A549 (cell line): ENCODE data around the gene LPCAT1. TPM values are rescaled to one million over a fixed set of nuclear protein-coding genes. Genes with fewer than 3 reads are reported as not detected.
A peak's percentile ranks its signal among the peaks of the same experiment; 100 is the strongest.

Source experiments
- ATAC-seq, 2 experiments: fragments of 200-7000 bp in 1 of 2; fragments of >200 bp in 1 of 2; cut with Nextera tagmentation in 1 of 2; cut with Tn5 transposase in 1 of 2; 3 replicates each; pipeline versions ENCODE4 v1.8.0 to v1.9.1; 2018 to 2020; ENCODE audit warnings: mild to moderate bottlenecking in 1 of 2, moderate library complexity in 1 of 2
- CTCF ChIA-PET: fragments of 300-600 bp; sonication (Branson Sonifier 250); formaldehyde crosslinking; extraction: SDS; loops from one replicate; lab custom pipeline; 2021; ENCODE audit warnings: antibody characterized with exemption, inconsistent platforms; lab: Yijun Ruan, JAX
- POLR2A ChIA-PET: fragments of 350-600 bp; formaldehyde crosslinking; extraction: SDS; loops from one replicate; lab custom pipeline; 2021; ENCODE audit warnings: antibody characterized with exemption, inconsistent platforms; lab: Yijun Ruan, JAX
- DNase-seq, 2 experiments: peaks; one replicate each; pipeline versions ENCODE4 v3.0.0 to v3.0.0-alpha.2; 2011 to 2016; ENCODE audit warnings: low read depth in 1 of 2, low spot score in 1 of 2
- FAIRE-seq: peaks from 2 replicates; lab custom pipeline; 2011; peaks lifted over from hg19 to GRCh38; lab: Jason Lieb, UNC
- H3K27ac ChIP-seq, 2 experiments: fragments of >200 bp; sonication (Bioruptor Twin); formaldehyde crosslinking; 3 replicates each; pipeline ENCODE4 v1.5.1; 2016 to 2017
- H3K4me1 ChIP-seq: fragments of >200 bp; sonication (Bioruptor Twin); formaldehyde crosslinking; 3 replicates; pipeline ENCODE4 v1.6.1; 2016
- H3K4me2 ChIP-seq: fragments of >200 bp; sonication (Bioruptor Twin); formaldehyde crosslinking; 3 replicates; pipeline ENCODE4 v1.6.1; 2016
- H3K4me3 ChIP-seq: fragments of >200 bp; sonication (Bioruptor Twin); formaldehyde crosslinking; 3 replicates; pipeline ENCODE4 v1.5.1; 2016
- H3K9me3 ChIP-seq: fragments of >200 bp; sonication (Bioruptor Twin); formaldehyde crosslinking; 3 replicates; pipeline ENCODE4 v1.6.1; 2016
- CBX2 ChIP-seq: fragments of 200-600 bp; sonication (generic); IDR thresholded peaks from 2 replicates; pipeline ENCODE4 v1.6.1; 2016; ENCODE audit warnings: low read depth, mild to moderate bottlenecking, borderline replicate concordance
- CEBPB ChIP-seq, 2 experiments: fragments of >200 bp in 1 of 2; sonication (Bioruptor Twin) in 1 of 2; formaldehyde crosslinking in 1 of 2; IDR thresholded peaks; 2 replicates each; pipeline ENCODE4 v1.6.1; 2012 to 2016
- CHD2 ChIP-seq: fragments of 150-350 bp; IDR thresholded peaks from 2 replicates; pipeline ENCODE4 v1.6.1; 2014; ENCODE audit warnings: low read length; ENCODE audit not compliant: partially characterized antibody
- ESRRA ChIP-seq: fragments of 150-350 bp; IDR thresholded peaks from 2 replicates; pipeline ENCODE4 v1.6.1; 2014; ENCODE audit warnings: mild to moderate bottlenecking, low read length, borderline replicate concordance
- FOSB ChIP-seq: fragments of 250-450 bp; sonication (Bioruptor Pico); IDR thresholded peaks from 2 replicates; pipeline ENCODE4 v1.5.0; 2020; ENCODE audit warnings: mild to moderate bottlenecking, moderate library complexity
- HOXB13 ChIP-seq: fragments of 250-450 bp; sonication (Bioruptor Pico); IDR thresholded peaks from 2 replicates; pipeline ENCODE4 v1.5.0; 2020; ENCODE audit warnings: low read depth, mild to moderate bottlenecking, moderate library complexity
- HOXB5 ChIP-seq: fragments of 250-450 bp; sonication (Bioruptor Pico); IDR thresholded peaks from 2 replicates; pipeline ENCODE4 v1.5.0; 2020; ENCODE audit warnings: mild to moderate bottlenecking, moderate library complexity
- JUN ChIP-seq, 2 experiments: fragments of >200 bp; sonication (Bioruptor Twin); formaldehyde crosslinking; IDR thresholded peaks; 2 replicates in 1 of 2; 3 replicates in 1 of 2; pipeline ENCODE4 v1.6.1; 2016 to 2017
- JUNB ChIP-seq: fragments of >200 bp; sonication (Bioruptor Twin); formaldehyde crosslinking; IDR thresholded peaks from 2 replicates; pipeline ENCODE4 v1.6.1; 2016
- KDM1A ChIP-seq: fragments of 200-600 bp; sonication (generic); IDR thresholded peaks from 2 replicates; pipeline ENCODE4 v1.6.1; 2016; ENCODE audit warnings: low read depth, mild to moderate bottlenecking
- KDM5A ChIP-seq: fragments of 200-600 bp; sonication (generic); IDR thresholded peaks from 2 replicates; pipeline ENCODE4 v1.6.1; 2016; ENCODE audit warnings: antibody characterized with exemption, mild to moderate bottlenecking
- MAZ ChIP-seq: fragments of 150-350 bp; IDR thresholded peaks from 2 replicates; pipeline ENCODE4 v1.6.1; 2014; ENCODE audit warnings: antibody characterized with exemption, low read depth, low read length, borderline replicate concordance
- MYC ChIP-seq: IDR thresholded peaks from 2 replicates; pipeline ENCODE4 v1.6.1; 2012; ENCODE audit warnings: mild to moderate bottlenecking, inconsistent platforms, low read length, improper control_type of control experiment, borderline replicate concordance
- NPAS2 ChIP-seq: fragments of 250-450 bp; sonication (Bioruptor Pico); IDR thresholded peaks from 2 replicates; pipeline ENCODE4 v1.8.0; 2022; ENCODE audit warnings: mild to moderate bottlenecking, moderate library complexity, borderline replicate concordance
- NR3C1 ChIP-seq: fragments of >200 bp; sonication (Bioruptor Twin); formaldehyde crosslinking; IDR thresholded peaks from 3 replicates; pipeline ENCODE4 v1.6.1; 2017
- RCOR1 ChIP-seq: fragments of 150-350 bp; IDR thresholded peaks from 2 replicates; pipeline ENCODE4 v1.6.1; 2014; ENCODE audit warnings: antibody characterized with exemption, low read length, low read depth
- RNF2 ChIP-seq: fragments of 200-600 bp; sonication (generic); IDR thresholded peaks from 2 replicates; pipeline ENCODE4 v1.6.1; 2016; ENCODE audit warnings: low read depth, mild to moderate bottlenecking, antibody characterized with exemption, moderate library complexity, borderline replicate concordance
- ZFP36 ChIP-seq: fragments of 450-650 bp; IDR thresholded peaks from 2 replicates; pipeline ENCODE4 v1.6.1; 2014; ENCODE audit warnings: borderline replicate concordance; ENCODE audit not compliant: partially characterized antibody
- ZSCAN20 ChIP-seq: fragments of 250-450 bp; sonication (Bioruptor Pico); IDR thresholded peaks from 2 replicates; pipeline ENCODE4 v1.8.0; 2022; ENCODE audit warnings: mild to moderate bottlenecking, moderate library complexity
- WGBS: methylation state at CpG from one replicate; pipeline ENCODE4 v1.1.6; 2017; ENCODE audit errors: missing lambda C conversion rate; 5-methylcytosine and 5-hydroxymethylcytosine counted together
- polyA plus RNA-seq, 4 experiments: library from polyadenylated mRNA; depleted of rRNA in 3 of 4; stranded (reverse); fragments of >200 nt; fragmentation: RNase III in 1 of 4; extraction: RNeasy Plus Mini Kit Qiagen cat#74134 plus additional on column Dnase treatment in 1 of 4; gene quantifications; 2 replicates in 3 of 4; 3 replicates in 1 of 4; pipeline ENCODE4 v1.2.3, GENCODE V29; 2011 to 2017
- TF ChIP-seq, protein P1 (sequence below): fragments of 450-650 bp; IDR thresholded peaks from 2 replicates; pipeline ENCODE4 v1.6.1; 2014; ENCODE audit warnings: antibody characterized with exemption
- TF ChIP-seq, protein P2 (sequence below): fragments of >200 bp; sonication (Bioruptor Twin); formaldehyde crosslinking; IDR thresholded peaks from 2 replicates; pipeline ENCODE4 v1.6.1; 2016
- TF ChIP-seq, protein P3 (sequence below): fragments of >200 bp; sonication (Bioruptor Twin); formaldehyde crosslinking; IDR thresholded peaks from 3 replicates; pipeline ENCODE4 v1.5.1; 2016

LPCAT1 gene
- polyA plus RNA-seq, 2 of the 4 experiments (the other 2 are of a cell fraction) = 22.9 to 74.9 TPM

DNA sequence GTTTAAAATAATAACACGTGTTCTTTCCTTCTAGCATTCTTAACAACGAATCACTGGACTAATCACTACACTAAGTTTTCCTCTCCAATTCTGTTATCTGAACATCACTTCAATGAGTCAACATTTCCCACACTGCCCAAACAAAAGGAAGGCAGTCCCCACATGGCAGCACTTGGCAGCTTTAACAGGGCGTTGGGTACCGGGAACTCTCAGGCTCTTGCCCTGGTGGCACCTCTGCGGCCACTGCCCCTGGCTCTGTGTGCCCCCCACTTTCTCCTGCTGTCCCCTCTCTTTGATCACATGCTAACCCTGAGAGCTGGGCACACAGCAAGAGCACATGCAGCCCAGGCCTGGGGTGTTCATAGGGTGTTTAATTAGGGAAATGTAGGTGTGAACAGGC lies 94.3 kb downstream of the LPCAT1 start:
- TF ChIP-seq MAZ = no peak
- no peak for TF ChIP-seq RNF2
- DNase-seq = no peak
- CTCF ChIA-PET = interaction anchor here (0.7 to 1.0 kb wide), 2 partner anchors 14 to 255 kb away, joined by 3 read pairs; no protein-coding TSS in a partner anchor
- ATAC-seq = no peak
- FAIRE-seq = no peak
- Histone ChIP-seq H3K4me2 (no peak overlapping the region), H3K4me3 (no peak overlapping the region), H3K4me1 (no peaks in the 10 kb centered on the region), H3K9me3 (peaks cover 37% of the 10 kb centered on the region), H3K27ac (no peak overlapping the region)
- 71% methylated on average over 5 of the region's 5 CpGs for WGBS
- POLR2A ChIA-PET = no interaction called here

DNA sequence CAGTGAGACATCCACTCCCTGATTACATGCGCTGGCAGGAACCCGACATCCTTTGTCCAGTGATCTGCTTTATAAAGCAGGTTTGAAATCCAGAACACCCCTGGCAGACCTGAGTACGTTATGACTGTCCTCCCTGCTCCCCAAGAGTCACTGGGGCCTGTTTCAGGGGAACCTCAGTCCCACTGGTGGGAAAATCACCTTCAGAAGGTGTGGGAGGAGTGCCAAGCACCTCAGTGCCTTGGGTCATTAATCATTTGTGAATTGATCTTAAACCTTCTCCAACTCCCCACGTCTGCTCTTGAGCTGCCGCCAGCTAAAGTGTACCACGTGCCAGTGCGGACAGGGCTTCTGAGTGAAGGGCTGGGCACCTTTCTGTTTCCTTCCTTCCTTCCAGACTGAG lies 94.7 kb downstream of the LPCAT1 start:
- H3K4me1 ChIP-seq = no peaks in the 10 kb centered on the region
- ChIA-PET CTCF (interaction anchor here (0.7 to 1.0 kb wide), 2 partner anchors 14 to 254 kb away, joined by 3 read pairs; no protein-coding TSS in a partner anchor), POLR2A (no interaction called here)
- peaks cover 37% of the 10 kb centered on the region for H3K9me3 ChIP-seq
- no peak for ATAC-seq
- H3K4me2 ChIP-seq = no peak overlapping the region
- DNase-seq = no peak
- H3K27ac ChIP-seq = no peak overlapping the region
- H3K4me3 ChIP-seq = no peak overlapping the region
- TF ChIP-seq HOXB5 (CRISPR knock-in tag) (no peak), CBX2 (no peak), MYC (no peak), ZSCAN20 (CRISPR knock-in tag) (no peak), CHD2 (no peak), HOXB13 (no peak), NR3C1 (no peak), FOSB (no peak), RCOR1 (no peak), JUNB (no peak), KDM5A (no peak), ZFP36 (no peak), ESRRA (no peak), CEBPB (IDR thresholded peaks at IDR 0.05) (no peak), JUN (IDR thresholded peaks at IDR 0.05) (no peak)
- TF ChIP-seq, protein P1, sequence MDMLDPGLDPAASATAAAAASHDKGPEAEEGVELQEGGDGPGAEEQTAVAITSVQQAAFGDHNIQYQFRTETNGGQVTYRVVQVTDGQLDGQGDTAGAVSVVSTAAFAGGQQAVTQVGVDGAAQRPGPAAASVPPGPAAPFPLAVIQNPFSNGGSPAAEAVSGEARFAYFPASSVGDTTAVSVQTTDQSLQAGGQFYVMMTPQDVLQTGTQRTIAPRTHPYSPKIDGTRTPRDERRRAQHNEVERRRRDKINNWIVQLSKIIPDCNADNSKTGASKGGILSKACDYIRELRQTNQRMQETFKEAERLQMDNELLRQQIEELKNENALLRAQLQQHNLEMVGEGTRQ = no peak
- TF ChIP-seq, protein P2, sequence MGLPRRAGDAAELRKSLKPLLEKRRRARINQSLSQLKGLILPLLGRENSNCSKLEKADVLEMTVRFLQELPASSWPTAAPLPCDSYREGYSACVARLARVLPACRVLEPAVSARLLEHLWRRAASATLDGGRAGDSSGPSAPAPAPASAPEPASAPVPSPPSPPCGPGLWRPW = no peak
- TF ChIP-seq, protein P3, sequence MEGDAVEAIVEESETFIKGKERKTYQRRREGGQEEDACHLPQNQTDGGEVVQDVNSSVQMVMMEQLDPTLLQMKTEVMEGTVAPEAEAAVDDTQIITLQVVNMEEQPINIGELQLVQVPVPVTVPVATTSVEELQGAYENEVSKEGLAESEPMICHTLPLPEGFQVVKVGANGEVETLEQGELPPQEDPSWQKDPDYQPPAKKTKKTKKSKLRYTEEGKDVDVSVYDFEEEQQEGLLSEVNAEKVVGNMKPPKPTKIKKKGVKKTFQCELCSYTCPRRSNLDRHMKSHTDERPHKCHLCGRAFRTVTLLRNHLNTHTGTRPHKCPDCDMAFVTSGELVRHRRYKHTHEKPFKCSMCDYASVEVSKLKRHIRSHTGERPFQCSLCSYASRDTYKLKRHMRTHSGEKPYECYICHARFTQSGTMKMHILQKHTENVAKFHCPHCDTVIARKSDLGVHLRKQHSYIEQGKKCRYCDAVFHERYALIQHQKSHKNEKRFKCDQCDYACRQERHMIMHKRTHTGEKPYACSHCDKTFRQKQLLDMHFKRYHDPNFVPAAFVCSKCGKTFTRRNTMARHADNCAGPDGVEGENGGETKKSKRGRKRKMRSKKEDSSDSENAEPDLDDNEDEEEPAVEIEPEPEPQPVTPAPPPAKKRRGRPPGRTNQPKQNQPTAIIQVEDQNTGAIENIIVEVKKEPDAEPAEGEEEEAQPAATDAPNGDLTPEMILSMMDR = no peak
- TF ChIP-seq, all 56 proteins: peak for 0
- WGBS = 52% methylated on average over 6 of the region's 7 CpGs
- no peak for FAIRE-seq

DNA sequence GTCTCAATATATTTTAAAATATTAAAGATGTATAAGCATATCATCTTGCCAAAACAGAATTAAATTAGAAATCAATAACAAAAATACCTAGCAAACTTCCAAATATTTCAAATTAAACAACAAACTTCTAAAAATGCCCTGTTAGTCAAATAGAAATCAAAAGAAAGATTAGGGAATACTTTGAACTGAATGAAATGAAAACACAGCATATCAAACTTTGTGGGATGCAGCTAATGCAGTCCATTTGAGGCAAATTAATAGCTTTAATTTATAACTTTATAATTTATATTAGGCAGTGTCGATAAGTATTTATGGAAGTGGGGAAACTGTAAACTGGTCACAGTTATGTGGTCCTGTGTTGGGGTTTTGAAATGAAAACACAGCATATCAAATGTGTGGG lies 95.7 kb downstream of the LPCAT1 start:
- POLR2A ChIA-PET = no interaction called here
- Histone ChIP-seq H3K9me3 (peaks cover 37% of the 10 kb centered on the region), H3K27ac (no peak overlapping the region), H3K4me3 (no peak overlapping the region), H3K4me1 (no peaks in the 10 kb centered on the region), H3K4me2 (no peak overlapping the region)
- TF ChIP-seq NPAS2 (CRISPR knock-in tag) (no peak), KDM1A (0 out of 2 replicates have a peak, but pooled peaks have one; percentile 48)
- FAIRE-seq (no peak), ATAC-seq (no peak), DNase-seq (no peak)
- 3% methylated on average over 1 of the region's 1 CpG for WGBS
- CTCF ChIA-PET = interaction anchor here (1.0 to 1.1 kb wide), 2 partner anchors 48 to 217 kb away, joined by 3 read pairs; no protein-coding TSS in a partner anchor
